ENCODE measurements around the gene MAPKAP1.

The MAPKAP1 gene

GRCh38 chr9:125558453-125559092, 148.4 kb downstream of the MAPKAP1 start:
- peak; percentile 9 to 44 for DNase-seq

- DNase-seq, result no peak
Measured at GRCh38 chr9:125556046-125556721, 150.8 kb downstream of the MAPKAP1 start.

- no peak for DNase-seq
Measured at GRCh38 chr9:125554726-125555125, 152.3 kb downstream of the MAPKAP1 start.

- no peak for DNase-seq
Measured at GRCh38 chr9:125551781-125552180, 155.2 kb downstream of the MAPKAP1 start.

- DNase-seq, result no peak
Measured at GRCh38 chr9:125549891-125550885, 156.8 kb downstream of the MAPKAP1 start.

- DNase-seq, result no peak
Measured at GRCh38 chr9:125549465-125549871, 157.5 kb downstream of the MAPKAP1 start.

GRCh38 chr9:125549039-125549438, 158.0 kb downstream of the MAPKAP1 start:
- DNase-seq, result no peak

- DNase-seq, result no peak
Measured at GRCh38 chr9:125548141-125548540, 158.9 kb downstream of the MAPKAP1 start.

GRCh38 chr9:125547368-125547767, 159.6 kb downstream of the MAPKAP1 start:
- DNase-seq, result no peak

GRCh38 chr9:125545845-125546244, 161.2 kb downstream of the MAPKAP1 start:
- no peak for DNase-seq

- DNase-seq, result no peak
Measured at GRCh38 chr9:125544988-125545651, 161.9 kb downstream of the MAPKAP1 start.

GRCh38 chr9:125544484-125544883, 162.5 kb downstream of the MAPKAP1 start:
- DNase-seq, result no peak

- peak in 1 of 2 experiments; percentile 46 for DNase-seq
Measured at GRCh38 chr9:125541840-125542243, 165.2 kb downstream of the MAPKAP1 start.

GRCh38 chr9:125540497-125540896, 166.5 kb downstream of the MAPKAP1 start:
- DNase-seq, result no peak

- no peak for DNase-seq
Measured at GRCh38 chr9:125538092-125538473, 168.9 kb downstream of the MAPKAP1 start.

- no peak for DNase-seq
Measured at GRCh38 chr9:125537442-125538091, 169.4 kb downstream of the MAPKAP1 start.

- no peak for DNase-seq
Measured at GRCh38 chr9:125536776-125537175, 170.2 kb downstream of the MAPKAP1 start.

- no peak for DNase-seq
Measured at GRCh38 chr9:125536167-125536772, 170.7 kb downstream of the MAPKAP1 start.

GRCh38 chr9:125534971-125535701, 171.9 kb downstream of the MAPKAP1 start:
- no peak for DNase-seq

- DNase-seq, result no peak
Measured at GRCh38 chr9:125532812-125533594, 174.0 kb downstream of the MAPKAP1 start.
